Stimulated activated CD4-positive, alpha-beta T cell treated with anti-CD3 and anti-CD28 coated beads, Interleukin-2, amount 100 ng/mL, for 48 hours (primary cell): ENCODE data around the gene PTPRG.

Experiments
- DNase-seq, 2 donors: peaks; one replicate each; pipeline ENCODE4 v3.0.0-alpha.2; 2020

The PTPRG gene

DNA sequence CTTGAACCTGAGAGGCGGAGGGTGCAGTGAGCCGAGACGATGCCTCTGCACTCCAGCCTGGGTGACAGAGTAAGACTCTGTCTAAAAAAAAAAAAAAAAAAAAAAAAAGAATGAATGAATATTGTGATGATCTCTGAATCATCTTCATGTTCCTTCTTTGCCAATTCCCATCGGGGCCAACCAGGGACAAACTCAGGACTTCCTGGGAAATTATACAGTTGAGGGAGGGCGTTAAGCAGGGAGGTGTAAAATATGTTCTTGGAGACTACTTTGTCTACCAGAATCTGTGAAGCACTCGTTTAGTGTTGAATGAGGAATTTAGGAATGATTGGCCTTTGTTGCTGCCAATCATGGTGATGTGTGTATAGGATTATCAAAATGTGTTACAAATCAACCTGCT is 210.6 kb downstream of the PTPRG start:
- DNase-seq, result no peak

GRCh38 chr3:61772456-61772855 is 211.1 kb downstream of the PTPRG start:
- DNase-seq, result no peak

- DNase-seq, result no peak
Measured at GRCh38 chr3:61774279-61774890, 213.0 kb downstream of the PTPRG start.

DNA sequence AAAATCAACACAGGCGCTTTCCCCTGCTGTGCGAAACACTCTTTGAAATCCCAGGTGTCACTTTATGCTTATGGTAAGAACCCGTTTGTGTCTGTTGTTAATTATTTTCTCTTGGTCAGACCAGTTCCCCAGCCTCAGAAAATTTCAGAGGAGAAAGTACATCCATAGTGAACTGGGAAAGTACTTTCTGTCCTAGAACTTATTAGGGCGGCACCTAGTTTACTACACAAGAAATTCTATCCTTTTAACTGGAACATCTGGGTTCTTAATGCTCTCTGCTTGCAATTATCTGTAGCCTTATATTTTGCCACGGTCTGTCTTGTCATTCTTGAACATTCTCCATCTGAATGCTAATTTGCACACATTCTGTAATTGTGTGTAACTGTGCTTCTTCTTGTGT is 215.0 kb downstream of the PTPRG start:
- no peak for DNase-seq

GRCh38 chr3:61777483-61777882 is 216.1 kb downstream of the PTPRG start:
- no peak for DNase-seq

GRCh38 chr3:61778095-61778494 is 216.7 kb downstream of the PTPRG start:
- DNase-seq, result no peak

DNA sequence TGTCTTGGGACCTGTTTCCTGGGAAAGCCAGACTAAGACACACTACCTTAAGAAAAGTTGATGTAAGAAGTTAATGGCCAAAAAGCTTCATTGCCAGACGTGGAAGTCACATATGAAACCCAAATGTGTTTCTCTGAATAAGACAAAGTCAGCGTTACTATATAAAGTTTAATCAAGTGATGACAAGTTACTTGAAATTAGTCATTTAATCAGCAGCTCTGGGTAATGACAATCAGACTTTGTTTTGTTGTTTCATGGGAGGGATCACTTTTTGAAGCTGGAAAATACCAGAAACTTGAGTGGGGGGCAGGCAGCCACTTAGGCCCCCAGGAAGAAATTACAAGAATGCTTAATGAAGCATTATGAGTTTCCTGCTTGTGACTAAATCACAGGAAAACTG is 218.6 kb downstream of the PTPRG start:
- DNase-seq, result no peak

DNA sequence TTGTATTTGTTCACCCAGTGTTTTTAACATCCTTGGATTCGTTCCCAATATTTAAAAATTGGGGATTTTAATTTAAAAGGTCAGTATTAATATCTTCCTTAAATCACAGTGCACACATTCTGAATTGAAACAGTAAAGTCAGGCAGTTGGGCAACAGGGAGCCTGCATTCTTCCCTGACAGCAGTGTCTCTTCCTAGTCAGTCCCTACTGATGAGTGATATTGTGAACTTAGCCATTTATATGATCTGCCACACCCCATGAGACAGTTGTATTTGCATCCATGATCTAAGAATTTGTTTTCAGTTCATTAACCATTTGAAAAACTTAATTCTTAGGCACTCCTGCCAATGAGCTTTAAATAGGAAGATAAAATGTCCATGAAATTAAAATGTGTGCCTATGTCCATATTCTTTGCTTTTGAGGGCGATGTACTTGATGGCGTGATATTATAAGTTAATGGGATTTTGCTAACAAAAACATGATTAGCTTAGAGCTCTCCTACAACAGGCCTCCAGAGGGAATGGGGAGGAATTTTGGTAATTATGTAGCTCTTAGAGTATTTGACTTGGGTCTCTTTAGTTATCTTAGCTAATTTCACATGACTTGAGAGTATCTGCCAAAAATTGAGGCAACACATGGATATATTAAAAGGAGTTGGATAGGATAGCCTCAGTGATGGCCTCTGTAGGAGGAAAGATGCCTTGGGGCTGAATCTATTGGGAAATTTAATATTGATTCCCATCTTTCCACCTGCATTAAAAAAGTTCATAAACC is 219.3 kb downstream of the PTPRG start:
- no peak for DNase-seq

DNA sequence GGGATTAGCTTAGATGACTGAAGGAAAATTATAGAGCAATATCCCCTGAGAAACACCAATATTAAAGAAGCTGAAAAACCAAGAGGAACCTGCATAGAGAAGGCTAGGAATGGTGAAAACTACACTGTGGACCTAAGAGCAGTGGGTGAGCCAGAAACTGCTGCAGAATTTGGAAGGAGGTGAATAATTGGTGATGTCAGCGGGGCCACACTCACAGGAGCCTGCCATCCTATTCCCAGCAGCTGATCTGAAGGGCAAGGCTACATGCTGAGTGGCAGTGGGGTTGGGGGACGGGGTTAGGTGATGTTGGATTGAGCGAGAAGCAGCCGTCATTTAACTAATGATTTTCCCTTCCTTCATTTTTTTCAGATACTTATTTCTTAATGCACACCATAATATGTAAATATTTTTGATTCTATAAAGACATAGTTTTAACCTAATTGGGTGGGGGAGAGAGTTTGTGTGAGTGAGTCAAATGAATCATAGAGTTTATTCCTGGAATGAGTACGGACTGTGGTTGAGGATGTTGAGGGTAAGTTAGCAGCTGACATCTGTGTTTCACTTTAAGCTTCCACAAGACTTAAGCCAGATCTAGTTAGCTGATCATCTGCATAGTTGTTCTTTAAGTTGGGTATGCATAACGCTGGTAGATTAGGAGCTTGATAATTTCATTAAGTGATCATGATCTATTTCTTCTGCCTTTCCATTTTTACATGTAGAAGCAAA is 222.8 kb downstream of the PTPRG start:
- DNase-seq, result no peak

DNA sequence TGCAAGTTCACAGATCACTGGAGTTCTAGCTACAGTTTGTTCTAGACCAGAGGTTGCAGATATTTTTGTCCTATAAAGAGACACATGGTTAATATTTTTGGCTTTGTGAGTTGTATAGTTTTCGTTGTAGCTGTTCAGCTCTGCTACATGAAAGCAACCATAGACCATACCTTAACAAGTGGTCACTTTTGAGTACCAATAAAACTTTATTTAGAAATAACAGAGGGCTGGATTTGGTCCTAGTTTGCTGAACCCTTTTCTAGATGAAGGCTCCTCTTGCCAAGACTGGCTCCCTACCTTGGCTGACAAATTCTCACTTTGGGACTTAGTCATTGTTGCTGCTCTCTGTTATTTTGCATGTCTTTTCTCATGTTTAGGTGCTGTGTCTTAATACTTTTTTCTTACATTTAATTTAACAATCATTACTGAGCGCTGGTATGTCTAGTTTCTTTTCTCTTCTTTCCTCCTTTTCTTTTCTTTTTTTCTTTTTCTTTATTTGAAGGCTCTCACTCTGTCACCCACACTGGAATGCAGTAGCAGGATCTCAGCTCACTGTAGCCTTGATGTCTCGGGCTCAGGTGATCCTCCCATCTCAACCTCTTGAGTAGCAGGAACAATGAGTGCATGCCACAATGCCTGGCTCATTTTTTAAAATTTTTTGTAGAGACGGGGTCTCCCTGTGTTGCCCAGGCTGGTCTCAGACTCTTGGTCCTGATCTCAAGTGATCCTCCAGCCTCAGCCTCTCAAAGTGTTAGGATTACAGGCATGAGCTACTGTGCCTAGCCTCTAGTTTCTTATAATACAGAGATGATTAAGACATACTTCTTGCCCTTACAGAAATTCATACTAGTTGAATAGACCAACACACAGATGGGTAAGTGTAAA is 227.5 kb downstream of the PTPRG start:
- DNase-seq, result no peak

DNA sequence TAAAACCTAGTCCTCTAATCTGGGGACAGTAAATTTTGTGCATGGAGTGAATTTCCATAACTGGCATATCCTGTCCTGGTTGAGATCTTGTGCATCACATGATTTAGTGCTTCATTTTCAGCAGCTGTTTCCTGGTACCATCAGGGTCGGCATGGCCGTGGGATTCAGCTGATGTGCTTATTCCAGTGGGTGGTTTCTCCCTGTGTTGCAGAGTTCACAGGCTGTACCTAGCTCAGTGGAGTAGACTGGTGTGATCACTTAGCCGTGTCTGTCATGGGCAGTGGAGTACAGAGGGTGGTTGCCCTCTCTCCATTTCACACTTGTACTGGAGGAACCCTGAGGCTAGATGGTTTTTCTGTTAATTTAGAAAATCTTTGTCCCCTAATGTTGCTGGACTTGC is 228.5 kb downstream of the PTPRG start:
- no peak for DNase-seq

DNA sequence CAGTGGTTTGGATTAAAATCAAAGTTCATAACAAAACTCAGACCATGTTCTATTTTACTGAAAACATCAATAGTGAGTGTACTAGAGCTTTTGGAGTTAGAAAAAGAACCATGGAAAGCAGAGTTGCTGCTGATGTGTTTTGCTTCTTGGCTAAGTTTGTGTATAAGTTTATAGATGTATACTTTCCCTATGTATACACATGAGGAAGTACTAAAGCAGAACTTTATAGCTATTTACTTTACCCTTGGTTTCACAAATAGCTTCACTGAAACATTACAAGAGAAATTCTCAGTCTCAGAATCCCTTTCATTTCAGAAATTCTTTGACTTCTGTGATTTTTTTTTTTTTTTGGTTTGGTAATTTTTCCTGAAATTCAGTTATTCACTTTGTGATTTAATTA is 229.0 kb downstream of the PTPRG start:
- no peak for DNase-seq

- no peak for DNase-seq
Measured at GRCh38 chr3:61793056-61793455, 231.7 kb downstream of the PTPRG start.

DNA sequence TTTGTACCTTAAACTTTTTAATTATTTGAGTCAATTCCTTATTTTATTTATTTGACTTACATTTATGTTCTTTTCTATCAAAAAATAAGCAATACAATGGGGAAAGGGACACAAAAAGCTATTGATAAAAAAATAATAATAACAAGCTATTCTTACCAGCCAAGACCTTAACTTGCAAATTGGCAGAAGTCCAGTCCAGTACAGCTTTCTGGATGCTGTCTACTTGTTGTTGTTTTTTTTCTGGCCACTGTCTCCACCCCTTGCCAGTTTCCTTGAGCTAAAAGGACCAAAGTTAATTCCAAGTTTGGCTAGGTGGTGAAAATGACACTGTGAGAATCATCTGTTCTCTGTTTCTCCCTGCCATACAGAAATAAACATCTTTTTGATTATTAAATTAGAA is 232.2 kb downstream of the PTPRG start:
- DNase-seq, result no peak

DNA sequence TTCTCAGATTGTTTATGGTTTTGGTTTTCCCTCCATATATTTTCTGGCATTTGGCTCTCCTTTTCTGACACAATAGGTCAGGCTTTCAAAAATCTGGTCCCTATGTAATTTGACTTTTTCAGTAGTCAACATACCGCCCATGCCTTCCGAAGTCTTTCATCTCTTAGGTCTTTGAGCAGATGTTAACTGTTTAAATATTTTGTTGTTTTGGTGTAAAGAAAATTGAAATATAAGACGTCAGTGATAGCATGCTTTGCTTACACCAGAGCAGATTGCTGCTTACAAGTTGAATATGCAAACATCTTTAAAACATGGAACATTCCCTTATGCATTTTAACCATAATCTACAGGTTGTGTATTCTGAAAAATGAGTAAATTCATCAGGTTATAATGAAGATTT is 233.0 kb downstream of the PTPRG start:
- DNase-seq, result no peak

DNA sequence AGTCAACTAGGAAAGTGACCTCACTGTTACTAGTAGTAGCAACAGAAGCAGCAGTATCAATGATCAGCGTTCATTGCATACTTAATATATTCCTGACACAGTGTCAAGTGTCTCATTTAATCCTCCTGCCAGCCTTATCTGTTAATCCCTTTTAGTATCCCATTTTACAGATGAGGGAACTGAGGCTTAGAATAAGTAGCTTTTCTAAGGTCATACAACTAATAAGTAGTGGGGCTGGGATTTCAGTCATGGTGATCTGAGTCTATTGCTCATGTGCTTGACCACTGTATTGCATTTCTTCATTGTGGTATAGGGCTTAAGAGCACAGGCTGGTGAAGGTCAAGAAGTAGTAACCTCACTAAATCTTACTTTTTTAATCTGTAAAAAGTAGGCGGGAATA is 233.6 kb downstream of the PTPRG start:
- no peak for DNase-seq

DNA sequence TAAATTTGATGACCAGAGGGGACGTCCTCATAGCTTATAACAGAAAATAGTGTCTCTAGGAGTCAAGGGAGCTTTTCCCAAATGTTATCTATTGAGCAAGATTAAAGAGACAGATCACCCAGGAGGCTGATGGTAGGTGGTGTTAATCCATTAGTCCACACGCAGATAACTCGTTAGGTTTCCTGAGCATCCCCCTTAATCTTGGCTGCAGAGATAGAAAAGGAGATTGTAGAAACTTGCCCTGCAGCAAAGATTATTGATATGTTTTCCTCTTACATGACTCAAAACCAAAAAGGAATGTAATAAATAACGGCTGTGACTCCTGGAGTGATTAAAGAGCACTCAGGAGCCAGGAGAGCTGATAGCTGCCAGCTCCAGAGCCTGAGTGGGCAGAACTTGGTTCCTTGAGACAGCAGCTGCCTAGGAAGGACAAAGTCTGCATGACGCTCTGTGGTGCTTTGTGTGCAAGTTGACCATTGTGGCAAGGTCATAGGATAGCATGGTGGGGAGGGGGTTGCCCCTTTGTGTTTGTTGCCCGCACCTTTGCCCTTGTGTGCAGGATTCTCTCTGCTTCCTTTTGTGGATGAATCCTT is 234.8 kb downstream of the PTPRG start:
- no peak for DNase-seq

GRCh38 chr3:61796911-61797310 is 235.5 kb downstream of the PTPRG start:
- DNase-seq, result no peak

- DNase-seq, result no peak
Measured at GRCh38 chr3:61802772-61803171, 241.4 kb downstream of the PTPRG start.

- no peak for DNase-seq
Measured at GRCh38 chr3:61803983-61804382, 242.6 kb downstream of the PTPRG start.

- DNase-seq, result no peak
Measured at GRCh38 chr3:61804782-61805181, 243.4 kb downstream of the PTPRG start.

GRCh38 chr3:61805510-61806080 is 244.2 kb downstream of the PTPRG start:
- no peak for DNase-seq
